CD4-positive, alpha-beta T cell treated with Interleukin-10 for 1 hour (primary cell): ENCODE results near the gene PHAF1.

Experiments
- DNase-seq: peaks from one replicate; pipeline ENCODE4 v3.0.0-alpha.2; 2020

PHAF1 gene

DNA sequence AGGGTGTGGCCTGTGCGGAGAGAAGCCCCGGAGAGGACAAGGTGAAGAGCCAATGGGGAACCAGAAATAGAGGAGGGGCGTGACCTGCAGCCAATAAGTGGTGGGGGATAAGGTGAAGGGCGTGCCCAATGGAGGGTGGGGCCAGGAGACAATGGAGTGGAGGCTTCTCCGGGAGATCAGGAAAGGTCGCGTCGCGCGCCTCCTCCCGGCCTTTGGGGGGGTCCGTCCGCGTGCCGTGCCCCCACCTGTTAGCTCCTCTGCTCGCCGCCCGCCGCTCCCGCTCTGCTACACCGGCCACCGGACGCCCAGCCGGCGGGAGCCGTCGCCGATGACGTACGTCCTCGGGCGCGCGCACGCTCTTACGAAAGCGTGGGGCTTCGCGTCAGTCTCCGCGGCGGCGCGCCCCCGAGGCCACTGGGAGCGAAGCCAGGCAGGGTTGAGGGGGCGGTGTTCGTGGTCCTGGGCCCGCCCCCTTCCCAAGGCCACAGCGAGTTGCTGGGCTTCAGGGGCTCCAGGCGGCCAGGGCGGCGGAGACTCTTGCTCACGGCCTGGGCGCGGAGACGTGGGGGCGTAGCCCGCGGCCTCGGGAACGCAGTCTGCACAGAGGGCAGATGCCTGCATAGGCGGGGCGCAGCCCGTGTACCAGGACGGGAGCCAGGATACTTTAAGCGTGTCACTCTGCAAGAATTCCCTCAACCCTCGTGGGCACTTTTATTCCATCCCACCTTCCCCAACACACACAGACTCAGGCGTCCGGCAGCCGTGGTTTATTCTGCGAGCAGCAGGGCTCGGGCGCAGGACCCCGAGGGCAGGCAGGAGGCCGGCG, 74.1 kb downstream of the PHAF1 start, which contains the start of gene MATCAP1:
TSS of gene MATCAP1 (minus strand) at position 337 of the 826 bp plus-strand sequence. CDS start 3,353 bp downstream, outside the sequence.
- peak; percentile 98 for DNase-seq

- no peak for DNase-seq
Observed at GRCh38 chr16:67184453-67184994, 74.8 kb downstream of the PHAF1 start.

DNA sequence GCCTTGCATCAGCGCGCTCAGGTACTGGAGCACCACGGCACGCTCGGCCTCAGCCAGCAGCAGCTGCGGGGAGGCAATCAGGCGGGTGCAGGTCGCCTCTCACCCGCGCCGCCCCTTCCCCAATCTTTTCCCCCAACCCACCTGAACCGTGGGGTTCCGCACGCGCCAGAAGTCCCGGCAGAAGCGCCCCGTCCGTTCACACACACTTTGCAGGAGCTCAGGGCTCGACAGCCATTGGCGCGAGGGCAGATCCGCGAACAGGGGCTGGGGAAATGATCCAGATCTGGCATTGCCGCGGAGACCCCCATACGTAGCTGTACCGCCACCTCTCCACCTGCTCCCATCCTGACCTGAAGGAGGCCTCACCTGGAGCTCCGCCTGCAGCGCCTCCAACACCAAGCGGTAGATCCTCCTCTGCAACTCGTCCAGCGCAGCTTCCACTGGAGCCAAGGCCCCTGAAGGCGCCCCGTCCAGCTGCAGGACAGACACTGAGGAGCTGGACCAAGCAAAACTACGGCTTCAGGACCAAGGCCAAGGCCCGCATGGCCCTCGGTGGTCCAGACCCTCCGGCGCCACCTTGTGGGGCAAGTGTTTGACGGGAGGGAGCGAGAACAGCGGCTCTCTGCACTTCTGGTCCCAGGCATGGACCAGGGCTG, 75.4 kb downstream of the PHAF1 start:
- peak; percentile 85 for DNase-seq

DNA sequence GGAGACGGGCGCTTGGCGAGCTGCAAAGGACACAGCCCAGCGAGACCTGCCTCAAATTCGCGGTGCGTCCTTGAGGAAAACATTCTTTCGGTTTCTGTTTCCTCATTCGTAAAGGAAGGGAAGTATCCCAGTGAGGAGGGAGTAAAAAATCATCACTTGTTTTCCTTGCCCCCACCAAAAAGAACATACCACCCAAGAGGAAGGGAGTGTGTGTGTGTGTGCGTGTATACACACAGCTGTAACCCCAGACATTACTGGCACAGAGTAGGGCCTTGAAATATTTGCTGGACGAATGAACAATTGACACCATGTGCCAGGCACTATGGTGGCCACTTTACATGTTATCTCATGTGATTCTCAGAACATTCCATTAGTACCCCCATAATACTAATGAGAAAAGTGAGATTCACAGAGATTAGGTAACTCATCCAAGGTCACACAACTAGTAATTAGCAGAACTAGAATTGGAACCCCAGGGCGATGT, 76.0 kb downstream of the PHAF1 start:
- DNase-seq = no peak

- DNase-seq = no peak
Observed at GRCh38 chr16:67186550-67186950, 76.8 kb downstream of the PHAF1 start.

DNA sequence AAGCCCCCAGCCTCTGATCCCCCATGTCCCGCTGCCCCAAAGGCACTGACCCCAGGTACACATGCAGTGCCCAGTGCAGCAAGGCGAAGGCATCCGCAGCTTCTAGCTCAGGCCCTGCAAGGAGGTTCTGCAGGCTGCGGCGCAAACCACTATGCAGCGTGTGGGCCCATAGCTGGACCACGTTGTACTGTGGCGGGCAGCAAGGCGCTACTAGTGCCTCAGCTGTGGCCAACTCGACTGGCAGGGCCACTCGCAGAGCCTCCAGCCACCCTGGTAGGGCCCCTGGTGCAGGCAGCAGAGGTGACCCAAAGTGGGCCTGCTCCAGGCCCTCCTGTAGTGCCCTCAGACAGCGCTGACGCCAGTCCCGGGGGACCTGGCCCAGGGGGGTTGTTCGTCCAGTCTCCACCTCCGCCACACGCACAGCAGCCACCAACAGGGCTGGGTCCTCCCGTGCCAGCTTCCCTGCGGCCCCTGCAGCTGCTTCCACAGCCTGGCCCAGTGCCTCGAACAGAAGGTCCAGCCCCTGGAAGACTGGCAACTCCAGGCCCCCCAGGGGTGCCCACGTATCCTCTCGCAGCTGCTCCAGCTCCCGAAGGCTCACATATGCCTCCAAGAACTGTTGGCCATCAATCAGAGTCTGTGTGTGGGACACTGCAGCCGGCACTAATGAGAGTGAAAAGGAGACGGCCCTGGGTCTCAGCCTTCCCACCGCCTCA, 77.6 kb downstream of the PHAF1 start:
- no peak for DNase-seq

DNA sequence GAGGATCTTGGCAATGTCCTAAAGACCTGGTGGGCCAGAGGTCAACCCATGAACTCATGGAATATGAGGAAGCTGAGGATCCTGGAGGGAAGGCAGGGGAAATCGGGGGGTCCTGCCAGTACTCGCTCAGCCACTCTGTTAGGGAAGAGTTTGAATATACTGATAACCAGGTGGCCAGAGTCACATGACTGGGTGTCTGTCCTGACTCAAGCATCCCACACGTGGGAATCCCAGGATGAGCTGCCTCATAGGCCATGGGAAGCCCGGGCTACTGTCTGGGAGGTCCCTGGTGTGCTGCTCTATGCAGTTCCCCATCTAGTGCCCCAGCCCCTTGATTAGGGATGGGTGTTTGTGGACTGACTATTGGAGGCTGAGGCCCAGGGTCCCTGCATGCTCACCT, 78.6 kb downstream of the PHAF1 start:
- DNase-seq = no peak

DNA sequence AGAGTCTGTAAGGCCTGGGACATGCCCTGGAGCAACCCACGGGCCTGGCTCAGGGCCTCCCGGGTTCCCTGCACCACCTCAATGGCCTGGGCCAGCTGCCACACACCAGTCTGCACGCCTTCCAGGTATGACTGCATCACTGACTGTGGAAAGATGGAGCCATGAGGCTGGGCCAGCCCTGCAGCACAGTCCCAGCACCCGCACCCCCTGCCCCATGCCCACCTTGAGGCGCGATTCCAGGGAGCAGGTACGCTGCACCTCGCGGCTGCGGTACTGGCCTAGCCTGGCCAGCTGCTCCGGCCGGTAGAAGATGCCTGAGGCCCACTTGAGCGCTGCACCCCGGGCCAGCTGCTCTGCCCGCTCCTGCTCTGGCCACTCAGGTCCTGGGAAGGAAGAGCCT, 79.1 kb downstream of the PHAF1 start:
- DNase-seq = no peak

GRCh38 chr16:67190041-67190440, 80.3 kb downstream of the PHAF1 start, which contains the start of gene EXOC3L1:
EXOC3L1 (minus strand) TSS chr16:67190136; CDS start chr16:67189676, 460 bp downstream.
- no peak for DNase-seq

DNA sequence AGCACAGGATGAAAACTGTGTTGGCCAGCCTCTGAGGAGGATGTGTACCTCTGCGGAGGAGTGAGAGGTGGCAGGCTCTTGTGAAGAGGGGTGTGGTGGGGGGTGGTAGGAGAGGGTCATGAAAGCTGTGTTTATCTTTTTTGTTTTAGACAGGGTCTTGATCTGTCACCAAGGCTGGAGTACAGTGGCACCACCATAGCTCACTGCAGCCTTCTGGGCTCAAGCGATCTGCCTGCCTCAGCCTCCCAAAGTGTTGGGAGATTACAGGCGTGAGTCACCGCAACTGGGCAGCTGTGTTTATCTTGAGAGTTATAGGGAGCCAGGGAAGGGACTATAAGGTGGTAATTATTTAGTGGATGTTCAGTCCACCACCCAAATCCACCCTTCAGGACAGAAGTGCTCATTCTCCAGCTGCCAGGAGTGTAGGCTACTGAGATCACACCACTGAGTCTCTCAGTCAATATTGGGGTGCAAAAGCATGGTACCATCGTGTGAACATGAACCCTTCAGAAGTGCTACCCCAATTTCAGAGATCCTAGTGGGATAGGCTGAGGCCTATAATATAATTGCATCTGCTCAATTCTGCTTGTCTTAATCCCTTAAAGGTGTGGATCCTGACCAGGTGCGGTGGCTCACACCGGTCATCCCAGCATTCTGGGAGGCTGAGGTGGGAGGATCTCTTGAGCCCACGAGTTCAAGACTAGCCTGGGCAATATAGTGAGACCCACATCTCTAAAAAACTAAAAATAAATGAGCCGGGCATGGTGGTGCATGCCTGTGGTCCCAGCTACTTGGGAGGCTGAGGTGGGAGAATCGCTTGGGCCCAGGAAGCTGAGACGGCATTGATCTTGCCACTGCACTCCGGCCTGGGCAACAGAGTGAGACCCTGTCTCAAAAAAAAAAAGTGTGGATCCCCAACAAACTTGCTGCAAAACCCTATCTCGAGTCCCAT, 81.0 kb downstream of the PHAF1 start:
- DNase-seq = no peak

DNA sequence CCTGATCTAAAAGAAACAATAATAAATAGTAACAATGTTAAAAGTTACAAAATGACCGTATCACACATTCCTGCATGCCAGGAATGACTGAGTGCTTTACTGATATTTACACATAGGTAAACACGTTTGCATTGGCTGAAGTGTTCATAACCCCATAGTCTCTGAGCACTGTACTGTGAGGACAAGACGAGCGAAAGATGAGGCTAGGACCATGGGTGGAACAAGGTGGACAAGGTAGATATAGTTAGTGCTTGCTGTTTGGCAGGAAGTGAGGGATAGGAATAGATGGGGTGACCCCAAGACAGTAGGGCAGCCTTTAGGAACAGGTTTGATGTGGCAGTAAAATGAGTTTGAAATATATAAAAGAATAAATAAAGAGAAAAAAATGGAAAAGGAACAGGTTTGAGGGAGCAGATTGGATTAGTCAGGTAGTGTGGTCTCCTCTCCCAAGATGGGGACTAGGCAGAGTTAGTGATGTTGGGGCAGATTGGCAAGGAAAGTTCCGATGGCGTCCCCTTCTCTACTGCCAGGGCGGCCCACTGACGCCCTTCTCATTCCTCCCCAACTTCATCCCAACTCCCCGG, 81.8 kb downstream of the PHAF1 start:
- no peak for DNase-seq

DNA sequence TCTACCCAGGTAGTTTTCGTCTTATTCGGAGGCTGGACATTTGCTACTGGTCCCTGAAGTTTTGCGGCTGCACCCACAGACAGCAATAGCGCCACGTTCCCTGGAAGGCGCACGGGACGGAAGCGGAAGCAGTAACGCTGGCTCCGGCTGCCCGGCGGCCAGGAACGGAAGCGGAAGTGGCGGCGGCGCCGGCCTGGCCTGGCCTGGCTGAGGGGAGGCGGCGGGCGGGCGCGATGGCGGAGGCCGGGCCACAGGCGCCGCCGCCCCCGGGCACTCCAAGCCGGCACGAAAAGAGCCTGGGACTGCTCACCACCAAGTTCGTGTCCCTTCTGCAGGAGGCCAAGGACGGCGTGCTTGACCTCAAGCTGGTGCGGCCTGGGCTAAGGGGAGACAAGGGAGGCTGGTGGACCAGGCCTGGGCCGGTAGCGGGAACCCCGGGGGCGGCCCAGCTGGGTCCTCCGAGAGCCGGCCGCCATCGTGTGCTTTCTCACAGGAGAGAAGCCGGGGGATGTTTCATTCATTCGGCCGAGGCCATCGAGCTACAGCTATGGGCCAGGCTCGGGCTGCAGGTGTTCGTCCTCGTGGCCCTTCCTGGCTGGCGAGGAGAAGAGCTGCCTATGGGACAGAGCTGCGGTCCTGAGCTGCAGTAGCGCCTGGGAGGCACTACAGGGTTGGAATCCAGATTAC, 82.4 kb downstream of the PHAF1 start, which contains the start of gene E2F4:
TSS of gene E2F4 (plus strand) at position 161 of the 687 bp plus-strand sequence. CDS start at position 234, 73 bp downstream.
- peak; percentile 89 for DNase-seq

DNA sequence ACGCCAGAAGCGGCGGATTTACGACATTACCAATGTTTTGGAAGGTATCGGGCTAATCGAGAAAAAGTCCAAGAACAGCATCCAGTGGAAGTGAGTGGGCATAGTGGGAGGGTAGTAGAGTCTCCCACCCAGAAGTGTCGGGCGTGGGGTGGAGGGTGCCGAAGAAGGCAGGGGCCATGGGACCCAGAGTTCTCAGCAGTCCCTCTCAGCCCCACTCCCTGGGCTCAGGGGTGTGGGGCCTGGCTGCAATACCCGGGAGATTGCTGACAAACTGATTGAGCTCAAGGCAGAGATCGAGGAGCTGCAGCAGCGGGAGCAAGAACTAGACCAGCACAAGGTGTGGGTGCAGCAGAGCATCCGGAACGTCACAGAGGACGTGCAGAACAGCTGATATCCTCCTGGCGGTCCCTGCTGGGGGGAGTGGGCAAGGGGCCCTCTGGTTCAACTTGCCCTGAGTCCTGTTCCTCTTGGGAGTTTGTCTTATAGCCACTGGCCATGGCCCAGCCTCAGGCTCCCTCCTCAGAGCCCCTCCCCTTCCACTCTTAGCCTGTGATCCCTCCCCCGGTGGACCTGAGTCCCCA, 83.1 kb downstream of the PHAF1 start:
- DNase-seq = no peak

DNA sequence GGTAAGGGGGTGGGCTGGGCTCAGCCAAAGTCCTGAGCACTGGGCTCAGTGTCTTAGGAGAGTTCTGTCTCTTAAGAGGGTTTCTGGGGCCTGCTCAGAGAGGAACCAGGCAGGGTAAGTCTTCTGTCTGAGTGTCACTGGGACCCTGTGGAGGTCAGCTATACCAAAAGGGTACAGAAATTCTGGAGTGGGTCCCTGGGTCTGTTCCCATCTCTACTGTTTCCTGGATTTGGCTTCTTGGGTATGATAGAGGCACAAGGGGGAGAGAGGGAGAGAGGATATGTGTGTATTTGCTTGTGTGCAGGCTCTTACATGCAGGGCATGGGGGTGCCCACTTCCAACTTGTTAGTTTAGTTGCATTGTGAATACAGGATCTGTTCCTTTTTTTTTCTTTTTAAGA, 83.8 kb downstream of the PHAF1 start:
- no peak for DNase-seq

DNA sequence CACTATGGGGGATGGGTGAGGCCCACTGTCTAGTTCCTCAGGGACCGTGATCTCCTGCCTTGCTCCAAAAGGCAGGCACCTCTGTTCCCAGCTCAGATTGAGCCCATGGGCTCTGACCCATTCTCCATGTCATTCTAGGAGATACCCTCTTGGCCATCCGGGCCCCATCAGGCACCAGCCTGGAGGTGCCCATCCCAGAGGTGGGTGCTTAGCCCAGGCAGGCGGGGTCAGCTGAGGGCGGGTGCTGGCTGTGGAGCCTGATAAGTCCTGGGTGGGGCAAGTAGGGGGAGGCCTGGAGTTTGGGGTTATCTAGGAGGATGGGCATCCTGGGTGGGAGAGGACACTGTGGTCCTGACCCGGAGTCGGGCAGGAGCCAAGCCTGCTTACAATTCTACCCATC, 84.5 kb downstream of the PHAF1 start:
- DNase-seq = no peak

GRCh38 chr16:67195676-67196075, 85.9 kb downstream of the PHAF1 start:
- DNase-seq = no peak

DNA sequence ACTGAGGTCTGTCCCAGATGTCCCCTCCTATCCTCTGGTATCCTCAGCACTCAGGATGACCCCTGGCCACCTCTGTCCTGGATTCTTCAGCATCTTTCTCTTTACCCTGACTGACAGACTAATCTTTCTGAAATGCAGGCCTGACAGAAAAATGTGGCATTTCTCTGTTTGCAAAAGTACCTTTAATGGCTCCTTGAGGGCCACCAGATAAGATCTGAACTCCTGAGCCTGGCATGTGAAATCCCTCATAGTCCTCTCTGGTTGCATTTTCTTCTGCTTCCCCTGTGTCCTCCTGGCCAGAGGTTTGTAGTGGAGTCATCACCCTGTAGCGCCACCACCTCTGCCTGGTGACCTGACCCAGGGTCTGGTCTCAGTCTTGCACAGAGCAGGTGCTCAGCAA, 87.1 kb downstream of the PHAF1 start:
- DNase-seq = no peak

DNA sequence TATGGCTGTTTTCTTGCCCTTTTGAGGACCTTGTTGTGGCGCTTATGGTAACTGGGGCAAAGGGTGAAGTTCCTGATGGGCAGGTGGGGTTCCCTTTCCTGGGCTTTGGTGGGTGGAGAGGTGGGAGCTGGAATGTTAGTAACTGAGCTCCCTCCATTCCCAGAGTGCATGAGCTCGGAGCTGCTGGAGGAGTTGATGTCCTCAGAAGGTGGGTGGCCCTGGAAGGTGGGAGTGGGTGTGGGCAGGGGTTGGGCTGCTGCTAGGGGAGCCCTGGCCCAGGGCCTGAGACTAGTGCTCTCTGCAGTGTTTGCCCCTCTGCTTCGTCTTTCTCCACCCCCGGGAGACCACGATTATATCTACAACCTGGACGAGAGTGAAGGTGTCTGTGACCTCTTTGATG, 88.0 kb downstream of the PHAF1 start:
- no peak for DNase-seq
